IPS-20b (cell line): Measurements from ENCODE around the gene EGFL6.
"Not testable (repeated sequence)": the region's sequence is repeated elsewhere in the genome, so short reads cannot be mapped to it uniquely, and the experiment has no call there.

Experiments
- H3K27ac ChIP-seq: one replicate; pipeline ENCODE4 v1.5.1; 2013; ENCODE audit warnings: low read length
- H3K27me3 ChIP-seq: 2 replicates; pipeline ENCODE4 v1.6.1; 2013; ENCODE audit warnings: mild to moderate bottlenecking, low read length, inconsistent platforms; ENCODE audit not compliant: insufficient read depth
- H3K36me3 ChIP-seq: 2 replicates; pipeline ENCODE4 v1.6.1; 2013; ENCODE audit warnings: low read depth, mild to moderate bottlenecking, inconsistent platforms, low read length, moderate library complexity; ENCODE audit not compliant: insufficient read depth
- H3K4me1 ChIP-seq: 2 replicates; pipeline ENCODE4 v1.6.1; 2013; ENCODE audit warnings: mild to moderate bottlenecking, control low read depth, inconsistent platforms, low read length, moderate library complexity; ENCODE audit not compliant: insufficient read depth
- H3K4me3 ChIP-seq: 2 replicates; pipeline ENCODE4 v1.5.1; 2013; ENCODE audit warnings: mild to moderate bottlenecking, low read length, inconsistent platforms
- H3K9ac ChIP-seq: 2 replicates; pipeline ENCODE4 v1.6.1; 2013; ENCODE audit warnings: low read depth, mild to moderate bottlenecking, inconsistent platforms, low read length, moderate library complexity
- H3K9me3 ChIP-seq: 2 replicates; pipeline ENCODE4 v1.6.1; 2013; ENCODE audit warnings: mild to moderate bottlenecking, low read depth, low read length, inconsistent platforms; ENCODE audit not compliant: insufficient read depth

EGFL6 gene

DNA sequence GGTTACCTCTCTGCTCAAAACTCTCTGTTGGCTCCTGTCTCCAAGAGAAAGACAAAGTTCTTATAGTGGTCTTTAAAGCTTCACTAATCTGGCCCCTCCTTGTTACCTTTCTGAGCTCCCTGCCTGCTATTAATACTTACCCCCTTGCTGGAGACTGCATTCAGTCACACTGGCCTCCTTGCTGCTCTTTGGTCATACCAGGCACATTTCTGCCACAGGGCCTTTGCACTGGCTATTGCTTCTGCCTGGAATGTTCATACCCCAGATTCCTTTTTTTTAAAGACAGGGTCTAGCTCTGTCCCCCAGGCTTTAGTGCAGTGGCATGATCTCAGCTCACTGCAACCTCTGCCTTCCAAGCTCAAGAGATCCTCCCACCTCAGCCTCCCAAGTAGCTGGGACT is 103.6 kb downstream of the EGFL6 start:
- Histone ChIP-seq H3K4me1 (no peaks in the 10 kb centered on the region), H3K27me3 (no peaks in the 10 kb centered on the region), H3K4me3 (no peak overlapping the region), H3K9ac (no peak overlapping the region), H3K9me3 (no peaks in the 10 kb centered on the region), H3K36me3 (no peaks in the 10 kb centered on the region), H3K27ac (no peak overlapping the region)

DNA sequence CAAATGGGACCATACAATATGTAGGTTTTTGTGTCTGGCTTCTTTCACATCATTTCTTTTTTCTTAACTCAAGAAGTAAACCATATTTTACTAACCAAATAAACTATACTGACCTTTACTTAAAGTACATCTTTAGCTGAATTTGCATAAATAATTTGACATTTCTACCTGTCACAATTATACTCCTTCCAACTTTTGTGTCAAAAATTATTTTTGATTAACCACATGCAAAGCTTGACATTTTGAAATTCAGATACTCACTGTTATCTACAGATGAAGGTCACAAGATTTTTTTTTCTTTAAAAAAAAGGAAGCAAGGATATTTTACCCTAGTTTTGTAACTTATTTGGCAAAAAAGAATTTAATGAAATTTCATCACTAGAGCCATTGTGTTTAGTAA is 107.5 kb downstream of the EGFL6 start:
- H3K27me3 ChIP-seq = no peaks in the 10 kb centered on the region
- H3K9ac ChIP-seq = no peak overlapping the region
- H3K4me3 ChIP-seq = no peak overlapping the region
- H3K9me3 ChIP-seq = no peaks in the 10 kb centered on the region
- no peaks in the 10 kb centered on the region for H3K36me3 ChIP-seq
- no peaks in the 10 kb centered on the region for H3K4me1 ChIP-seq
- H3K27ac ChIP-seq = no peak overlapping the region

DNA sequence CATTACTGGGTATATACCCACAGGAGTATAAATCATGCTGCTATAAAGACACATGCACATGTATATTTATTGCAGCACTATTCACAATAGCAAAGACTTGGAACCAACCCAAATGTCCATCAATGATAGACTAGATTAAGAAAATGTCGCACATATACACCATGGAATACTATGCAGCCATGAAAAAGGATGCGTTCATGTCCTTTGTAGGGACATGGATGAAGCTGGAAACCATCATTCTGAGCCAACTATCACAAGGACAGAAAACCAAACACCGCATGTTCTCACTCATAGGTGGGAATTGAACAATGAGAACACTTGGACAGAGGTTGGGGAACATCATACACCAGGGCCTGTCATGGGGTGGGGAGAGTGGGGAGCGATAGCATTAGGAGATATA is 110.3 kb downstream of the EGFL6 start:
- H3K4me1 ChIP-seq, H3K27ac ChIP-seq, H3K27me3 ChIP-seq, H3K36me3 ChIP-seq, H3K9me3 ChIP-seq, H3K4me3 ChIP-seq, H3K9ac ChIP-seq: not testable (repeated sequence)

GRCh38 chrX:13681595-13681994 is 112.2 kb downstream of the EGFL6 start:
- Histone ChIP-seq H3K27ac (no peak overlapping the region), H3K4me3 (no peak overlapping the region), H3K9ac (no peak overlapping the region), H3K27me3 (no peaks in the 10 kb centered on the region), H3K36me3 (no peaks in the 10 kb centered on the region), H3K4me1 (no peaks in the 10 kb centered on the region), H3K9me3 (no peaks in the 10 kb centered on the region)
